ENCODE results near the gene OTC.

The OTC gene

GRCh38 chrX:38452603-38453002, 100.2 kb downstream of the OTC start:
- no peak for TF ChIP-seq CTCF (IDR thresholded peaks at IDR 0.05; ENCODE audit: low read depth, low read length)
- no peak for DNase-seq (ENCODE audit: extremely low read depth, low read depth)

GRCh38 chrX:38458071-38458470, 105.7 kb downstream of the OTC start:
- TF ChIP-seq CTCF (IDR thresholded peaks at IDR 0.05; ENCODE audit: low read depth, low read length): no peak
- no peak for DNase-seq (ENCODE audit: extremely low read depth, low read depth)

GRCh38 chrX:38462257-38462656, 109.9 kb downstream of the OTC start:
- DNase-seq (ENCODE audit: extremely low read depth, low read depth): no peak
- TF ChIP-seq CTCF (IDR thresholded peaks at IDR 0.05; ENCODE audit: low read depth, low read length): no peak

- no peak for TF ChIP-seq CTCF (IDR thresholded peaks at IDR 0.05; ENCODE audit: low read depth, low read length)
- DNase-seq (ENCODE audit: extremely low read depth, low read depth): no peak
Observed at GRCh38 chrX:38465686-38466085, 113.3 kb downstream of the OTC start.

GRCh38 chrX:38468563-38469157, 116.3 kb downstream of the OTC start:
- DNase-seq (ENCODE audit: extremely low read depth, low read depth): no peak
- no peak for TF ChIP-seq CTCF (IDR thresholded peaks at IDR 0.05; ENCODE audit: low read depth, low read length)
